Omental fat pad (tissue), 4 donors: ENCODE measurements around the gene CHST11. TPM values are rescaled to one million over a fixed set of nuclear protein-coding genes. Genes with fewer than 3 reads are reported as not detected.

Source experiments
- ATAC-seq: fragments of 150-250 bp; one replicate; pipeline ENCODE4 v1.9.1; 2016; ENCODE audit warnings: mild to moderate bottlenecking, moderate library complexity; ENCODE audit not compliant: low FRiP score
- DNase-seq: peaks from one replicate; pipeline ENCODE4 v3.0.0-alpha.2; 2019; ENCODE audit warnings: low spot score
- total RNA-seq, 4 donors: library from RNA; depleted of rRNA; stranded (reverse); fragments of >200 nt; gene quantifications; one replicate each; pipeline ENCODE4 v1.1.0, GENCODE V29; 2016
- TF ChIP-seq, protein P1 (sequence below), 3 donors: fragments of 450-650 bp; IDR thresholded peaks; one replicate each; pipeline ENCODE4 v1.5.1; 2016 to 2017; ENCODE audit warnings: antibody characterized with exemption in 3 of 3, mild to moderate bottlenecking in 3 of 3, moderate library complexity in 2 of 3

CHST11 gene
- total RNA-seq, 4 donors from 2014 or later: 12.2 to 58.6 (median 30.1) TPM

DNA sequence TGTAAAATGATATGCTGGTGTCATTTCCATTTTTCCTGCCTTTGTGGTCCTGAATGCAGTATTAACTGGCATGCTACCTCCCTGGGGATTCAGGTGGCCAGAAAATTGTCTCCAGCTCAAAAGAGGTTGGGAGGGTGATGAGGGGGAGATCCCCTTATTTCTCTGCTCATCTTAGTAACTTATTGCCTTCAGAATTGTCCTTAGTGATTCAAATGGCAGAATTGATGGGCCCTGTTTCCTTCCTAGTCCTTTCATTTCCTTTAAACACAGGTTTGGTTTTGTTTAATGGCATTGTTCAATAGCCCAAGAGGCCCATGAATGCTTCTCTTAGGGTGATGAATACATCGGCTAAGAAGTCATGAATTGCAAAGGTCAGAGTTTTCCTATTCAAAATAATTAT lies 294.4 kb downstream of the CHST11 start:
- no peak for DNase-seq
- TF ChIP-seq, protein P1, sequence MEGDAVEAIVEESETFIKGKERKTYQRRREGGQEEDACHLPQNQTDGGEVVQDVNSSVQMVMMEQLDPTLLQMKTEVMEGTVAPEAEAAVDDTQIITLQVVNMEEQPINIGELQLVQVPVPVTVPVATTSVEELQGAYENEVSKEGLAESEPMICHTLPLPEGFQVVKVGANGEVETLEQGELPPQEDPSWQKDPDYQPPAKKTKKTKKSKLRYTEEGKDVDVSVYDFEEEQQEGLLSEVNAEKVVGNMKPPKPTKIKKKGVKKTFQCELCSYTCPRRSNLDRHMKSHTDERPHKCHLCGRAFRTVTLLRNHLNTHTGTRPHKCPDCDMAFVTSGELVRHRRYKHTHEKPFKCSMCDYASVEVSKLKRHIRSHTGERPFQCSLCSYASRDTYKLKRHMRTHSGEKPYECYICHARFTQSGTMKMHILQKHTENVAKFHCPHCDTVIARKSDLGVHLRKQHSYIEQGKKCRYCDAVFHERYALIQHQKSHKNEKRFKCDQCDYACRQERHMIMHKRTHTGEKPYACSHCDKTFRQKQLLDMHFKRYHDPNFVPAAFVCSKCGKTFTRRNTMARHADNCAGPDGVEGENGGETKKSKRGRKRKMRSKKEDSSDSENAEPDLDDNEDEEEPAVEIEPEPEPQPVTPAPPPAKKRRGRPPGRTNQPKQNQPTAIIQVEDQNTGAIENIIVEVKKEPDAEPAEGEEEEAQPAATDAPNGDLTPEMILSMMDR (IDR thresholded peaks at IDR 0.05): no peak
- no peak for ATAC-seq

GRCh38 chr12:104751594-104751993 lies 294.8 kb downstream of the CHST11 start:
- no peak for DNase-seq
- TF ChIP-seq, protein P1 (IDR thresholded peaks at IDR 0.05): no peak
- no peak for ATAC-seq

- DNase-seq (no peak), ATAC-seq (no peak)
- TF ChIP-seq, protein P1 (IDR thresholded peaks at IDR 0.05): no peak
Measured at GRCh38 chr12:104752016-104752415, 295.3 kb downstream of the CHST11 start.

DNA sequence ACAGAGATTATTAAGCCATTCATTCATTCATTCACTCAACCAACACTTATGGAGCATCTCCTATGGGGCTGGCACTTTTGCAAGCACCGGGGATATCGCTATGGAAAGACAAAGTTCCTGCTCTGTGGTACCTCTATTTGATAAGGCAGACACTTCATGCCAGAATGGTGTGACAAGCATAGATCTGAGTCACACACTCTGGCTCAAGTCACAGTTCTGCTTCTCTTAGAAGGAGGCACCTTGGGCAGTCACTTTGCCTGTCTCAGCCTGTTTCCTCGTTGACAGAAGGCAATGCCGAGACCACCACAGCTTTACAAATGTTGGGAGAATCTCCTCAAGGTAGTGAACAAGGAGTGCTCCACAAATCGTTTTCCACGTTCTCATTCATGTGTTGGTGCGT lies 296.1 kb downstream of the CHST11 start:
- TF ChIP-seq, protein P1 (IDR thresholded peaks at IDR 0.05): no peak
- DNase-seq (no peak), ATAC-seq (no peak)

DNA sequence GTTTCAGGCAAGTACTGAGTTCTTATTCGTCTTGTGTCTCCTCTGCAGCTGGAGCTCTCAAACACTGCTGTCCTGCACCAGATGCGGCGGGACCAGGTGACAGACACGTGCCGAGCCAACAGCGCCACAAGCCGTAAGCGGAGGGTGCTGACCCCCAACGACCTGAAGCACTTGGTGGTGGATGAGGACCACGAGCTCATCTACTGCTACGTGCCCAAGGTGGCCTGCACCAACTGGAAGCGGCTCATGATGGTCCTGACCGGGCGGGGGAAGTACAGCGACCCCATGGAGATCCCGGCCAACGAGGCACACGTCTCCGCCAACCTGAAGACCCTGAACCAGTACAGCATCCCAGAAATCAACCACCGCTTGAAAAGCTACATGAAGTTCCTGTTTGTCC lies 300.2 kb downstream of the CHST11 start:
- TF ChIP-seq, protein P1 (IDR thresholded peaks at IDR 0.05): no peak

DNA sequence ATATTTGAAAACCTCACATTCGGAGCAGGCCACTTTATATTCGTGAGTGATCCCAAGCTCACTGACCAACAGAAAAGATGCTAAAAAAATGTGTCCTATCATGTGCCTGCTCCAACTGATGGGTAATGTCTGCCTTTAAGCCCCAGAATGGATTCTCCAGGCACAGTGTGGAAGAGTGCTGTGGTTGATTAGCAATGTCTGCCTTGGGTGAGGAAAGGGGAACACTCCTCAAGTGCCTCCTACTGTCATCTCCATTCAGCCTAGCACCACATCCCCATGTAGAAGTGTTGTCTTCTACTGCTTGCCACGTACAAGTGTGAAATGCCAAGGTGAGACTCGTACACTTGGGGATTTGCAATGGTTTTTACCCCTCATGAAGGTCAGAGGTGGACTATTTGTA lies 302.0 kb downstream of the CHST11 start:
- DNase-seq (no peak), ATAC-seq (no peak)
- TF ChIP-seq, protein P1 (IDR thresholded peaks at IDR 0.05): no peak

More for the DNA sequence above, 300.2 kb downstream of the CHST11 start:
- no peak for DNase-seq
- ATAC-seq: no peak

DNA sequence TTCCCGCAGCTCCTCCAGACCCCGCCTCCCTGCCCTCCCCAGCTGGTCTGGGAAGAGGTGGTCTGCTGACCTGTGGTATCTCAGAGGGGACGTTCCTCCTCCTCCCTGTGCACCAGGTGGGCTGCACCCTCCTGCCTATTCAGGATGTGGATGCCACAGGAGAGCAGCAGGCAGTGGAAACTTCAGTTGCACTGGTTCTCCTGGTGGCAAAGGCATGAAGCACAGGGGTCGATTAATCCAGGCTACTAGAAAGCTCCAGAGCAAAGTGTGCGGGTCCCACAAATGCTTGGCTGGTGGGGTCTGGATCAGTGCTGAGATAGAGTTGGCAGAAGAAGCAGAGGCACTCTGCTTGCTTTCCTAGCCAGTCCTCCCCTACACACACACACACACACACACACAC lies 304.3 kb downstream of the CHST11 start:
- ATAC-seq (no peak), DNase-seq (no peak)
- TF ChIP-seq, protein P1 (IDR thresholded peaks at IDR 0.05): no peak
